Adipocyte (in vitro differentiated cells): ENCODE measurements around the gene POMZP3.
"Not testable (repeated sequence)": the region's sequence is repeated elsewhere in the genome, so short reads cannot be mapped to it uniquely, and the experiment has no call there.

ENCODE experiments used
- DNase-seq: peaks from one replicate; pipeline ENCODE4 v3.0.0-alpha.2; 2015; ENCODE audit warnings: low read depth
- H3K27me3 ChIP-seq: replicated peaks from 2 replicates; pipeline ENCODE4 v1.7.0; 2013; ENCODE audit warnings: mild to moderate bottlenecking, low read length, moderate library complexity; ENCODE audit not compliant: control insufficient read depth, insufficient read depth
- H3K36me3 ChIP-seq: 2 replicates; pipeline ENCODE4 v1.7.0; 2013; ENCODE audit warnings: low read length, mild to moderate bottlenecking, moderate library complexity; ENCODE audit not compliant: control insufficient read depth, insufficient read depth, severe bottlenecking
- H3K4me1 ChIP-seq: 2 replicates; pipeline ENCODE4 v1.7.0; 2013; ENCODE audit warnings: mild to moderate bottlenecking, low read length, moderate library complexity; ENCODE audit not compliant: control insufficient read depth, insufficient read depth
- H3K4me3 ChIP-seq: 2 replicates; pipeline ENCODE4 v1.7.0; 2013; ENCODE audit warnings: mild to moderate bottlenecking, low read length, moderate library complexity
- H3K9ac ChIP-seq: 2 replicates; pipeline ENCODE4 v1.7.0; 2013; ENCODE audit warnings: mild to moderate bottlenecking, low read length, moderate library complexity
- H3K9me3 ChIP-seq: 2 replicates; pipeline ENCODE4 v1.7.0; 2013; ENCODE audit warnings: mild to moderate bottlenecking, low read length, moderate library complexity; ENCODE audit not compliant: control insufficient read depth

The POMZP3 gene

GRCh38 chr7:76626989-76627642, at the start of gene POMZP3:
POMZP3 (minus strand) TSS chr7:76627279; CDS start chr7:76626064, 1,215 bp downstream.
- not testable (repeated sequence) for H3K27me3 ChIP-seq, H3K36me3 ChIP-seq, H3K9me3 ChIP-seq, H3K4me1 ChIP-seq
- Histone ChIP-seq H3K4me3 (peak within 1 kb of the TSS; percentile 82), H3K9ac (peak within 1 kb of the TSS; percentile 90)
- DNase-seq = peak; percentile 36

- not testable (repeated sequence) for DNase-seq, H3K4me3 ChIP-seq
These were observed 48.7 kb upstream of the POMZP3 start for GRCh38 chr7:76675783-76676182.

GRCh38 chr7:76673346-76673745, 46.3 kb upstream of the POMZP3 start:
- not testable (repeated sequence) for H3K36me3 ChIP-seq, H3K4me1 ChIP-seq, H3K9ac ChIP-seq, DNase-seq, H3K9me3 ChIP-seq, H3K4me3 ChIP-seq, H3K27me3 ChIP-seq

More at GRCh38 chr7:76675783-76676182, 48.7 kb upstream of the POMZP3 start:
- not testable (repeated sequence) for H3K27me3 ChIP-seq, H3K9me3 ChIP-seq, H3K9ac ChIP-seq, H3K4me1 ChIP-seq, H3K36me3 ChIP-seq

- H3K27me3 ChIP-seq, DNase-seq, H3K9me3 ChIP-seq, H3K36me3 ChIP-seq, H3K4me1 ChIP-seq, H3K9ac ChIP-seq, H3K4me3 ChIP-seq: not testable (repeated sequence)
These were observed 32.1 kb upstream of the POMZP3 start for GRCh38 chr7:76659212-76659611.

GRCh38 chr7:76656425-76656824, 29.3 kb upstream of the POMZP3 start:
- not testable (repeated sequence) for H3K27me3 ChIP-seq, H3K9ac ChIP-seq, DNase-seq, H3K4me3 ChIP-seq, H3K4me1 ChIP-seq, H3K36me3 ChIP-seq, H3K9me3 ChIP-seq

GRCh38 chr7:76642620-76643019, 15.5 kb upstream of the POMZP3 start:
- not testable (repeated sequence) for H3K9ac ChIP-seq, H3K4me3 ChIP-seq, H3K4me1 ChIP-seq, H3K27me3 ChIP-seq, DNase-seq, H3K9me3 ChIP-seq, H3K36me3 ChIP-seq

GRCh38 chr7:76637061-76637691, 10.1 kb upstream of the POMZP3 start:
- not testable (repeated sequence) for H3K27me3 ChIP-seq, H3K9ac ChIP-seq, H3K36me3 ChIP-seq, H3K4me3 ChIP-seq, H3K9me3 ChIP-seq, H3K4me1 ChIP-seq, DNase-seq

GRCh38 chr7:76626581-76626980, 498 bp downstream of the POMZP3 start:
- H3K36me3 ChIP-seq, H3K27me3 ChIP-seq, H3K4me1 ChIP-seq, H3K9me3 ChIP-seq: not testable (repeated sequence)
- H3K4me3 ChIP-seq = peak overlapping the region; percentile 78
- H3K9ac ChIP-seq = peak overlapping the region; percentile 84
- DNase-seq = peak; percentile 42

GRCh38 chr7:76619439-76620190, 7.5 kb downstream of the POMZP3 start:
- not testable (repeated sequence) for H3K27me3 ChIP-seq, H3K36me3 ChIP-seq, H3K4me3 ChIP-seq, DNase-seq, H3K4me1 ChIP-seq, H3K9ac ChIP-seq, H3K9me3 ChIP-seq

GRCh38 chr7:76613783-76614182, 13.3 kb downstream of the POMZP3 start:
- not testable (repeated sequence) for H3K27me3 ChIP-seq
- DNase-seq = peak; percentile 44

GRCh38 chr7:76612232-76612631, 14.8 kb downstream of the POMZP3 start:
- H3K4me1 ChIP-seq, H3K9me3 ChIP-seq, H3K27me3 ChIP-seq, H3K36me3 ChIP-seq, H3K9ac ChIP-seq, H3K4me3 ChIP-seq, DNase-seq: not testable (repeated sequence)

More at GRCh38 chr7:76613783-76614182, 13.3 kb downstream of the POMZP3 start:
- not testable (repeated sequence) for H3K4me1 ChIP-seq, H3K36me3 ChIP-seq, H3K9me3 ChIP-seq, H3K9ac ChIP-seq, H3K4me3 ChIP-seq
